ENCODE results near the gene SLC26A4.

SLC26A4 gene

DNA sequence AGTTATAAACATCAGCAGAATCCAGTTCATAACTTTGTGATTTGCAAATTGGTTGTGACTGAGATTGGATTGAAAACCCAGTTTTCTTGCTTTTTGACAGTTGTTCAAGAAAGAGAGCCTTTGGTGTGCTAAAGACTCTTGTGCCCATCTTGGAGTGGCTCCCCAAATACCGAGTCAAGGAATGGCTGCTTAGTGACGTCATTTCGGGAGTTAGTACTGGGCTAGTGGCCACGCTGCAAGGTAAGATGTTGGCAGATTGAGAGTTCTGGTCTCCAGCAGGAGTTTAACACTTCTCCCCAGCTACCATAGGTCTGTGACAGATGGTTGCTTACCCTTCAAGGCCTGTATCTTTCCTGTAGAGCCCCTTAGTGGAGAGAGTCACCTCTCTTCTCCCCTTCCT lies 2.6 kb downstream of the SLC26A4 start:
- Histone ChIP-seq H3K4me3 (no peak overlapping the region), H3K27ac (no peak overlapping the region), H3K9me3 (ENCODE audit: low read depth, low read length) (no peaks in the 10 kb centered on the region), H3K9ac (ENCODE audit: insufficient read length) (no peak overlapping the region), H3K36me3 (ENCODE audit: insufficient read depth, low read length) (no peaks in the 10 kb centered on the region)
- DNase-seq (ENCODE audit: low read depth, low spot score) = no peak
- TF ChIP-seq FOXP2 (optimal IDR thresholded peaks at IDR 0.05; ENCODE audit: control extremely low read depth, extremely low read length, insufficient read depth) = no peak
- TF ChIP-seq EZH2 (IDR thresholded peaks at IDR 0.05) = no peak
- TF ChIP-seq POLR2AphosphoS5 (IDR thresholded peaks at IDR 0.05; ENCODE audit: borderline replicate concordance, low read depth, low read length) = no peak

DNA sequence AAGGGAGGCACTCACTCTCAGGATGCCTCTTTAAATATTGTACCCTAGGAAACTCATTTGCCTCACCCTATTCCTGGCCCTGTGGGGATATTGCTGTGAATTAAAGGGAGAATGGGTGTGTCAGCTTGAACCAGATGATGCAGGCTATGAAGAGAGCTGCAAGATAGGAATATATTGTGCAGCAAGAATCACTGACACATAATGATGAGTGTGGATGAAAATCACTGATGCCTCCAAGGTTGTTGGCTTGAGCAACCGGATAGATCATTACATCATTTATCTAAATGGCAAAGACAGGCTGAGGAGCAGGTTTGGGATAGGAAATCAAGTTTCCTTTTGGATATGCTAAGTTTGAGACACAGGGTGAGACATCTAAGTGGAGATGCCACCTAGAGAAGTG lies 6.2 kb downstream of the SLC26A4 start:
- H3K27ac ChIP-seq = no peak overlapping the region
- TF ChIP-seq EZH2 (IDR thresholded peaks at IDR 0.05) (no peak), FOXP2 (optimal IDR thresholded peaks at IDR 0.05; ENCODE audit: control extremely low read depth, extremely low read length, insufficient read depth) (no peak), POLR2AphosphoS5 (IDR thresholded peaks at IDR 0.05; ENCODE audit: borderline replicate concordance, low read depth, low read length) (no peak)
- no peaks in the 10 kb centered on the region for H3K9me3 ChIP-seq (ENCODE audit: low read depth, low read length)
- H3K9ac ChIP-seq (ENCODE audit: insufficient read length) = no peak overlapping the region
- no peak overlapping the region for H3K4me3 ChIP-seq
- no peaks in the 10 kb centered on the region for H3K36me3 ChIP-seq (ENCODE audit: insufficient read depth, low read length)
- no peak for DNase-seq (ENCODE audit: low read depth, low spot score)

DNA sequence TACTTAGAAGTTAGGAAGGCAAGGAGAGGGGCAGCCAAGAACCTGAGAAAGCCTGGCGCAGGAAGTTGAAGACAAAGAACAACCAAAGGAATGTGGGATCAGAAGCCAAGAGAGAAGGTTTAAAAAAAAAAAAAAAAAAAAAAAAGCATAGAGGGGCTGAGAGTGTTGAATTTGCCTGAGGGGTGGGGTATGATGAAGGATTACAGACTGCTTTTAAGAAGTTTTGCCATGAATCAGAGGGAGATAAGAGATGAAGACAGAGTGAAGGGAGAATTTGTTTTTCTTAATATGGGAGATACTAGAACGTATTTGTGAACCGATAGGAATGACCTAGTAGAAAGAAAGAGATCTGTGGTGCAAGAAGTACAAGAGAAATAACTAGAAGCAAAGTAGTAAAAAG lies 6.7 kb downstream of the SLC26A4 start:
- DNase-seq (ENCODE audit: low read depth, low spot score) = no peak
- no peak overlapping the region for H3K27ac ChIP-seq
- H3K9me3 ChIP-seq (ENCODE audit: low read depth, low read length) = no peaks in the 10 kb centered on the region
- no peak overlapping the region for H3K9ac ChIP-seq (ENCODE audit: insufficient read length)
- H3K4me3 ChIP-seq = no peak overlapping the region
- H3K36me3 ChIP-seq (ENCODE audit: insufficient read depth, low read length) = no peaks in the 10 kb centered on the region
- TF ChIP-seq EZH2 (IDR thresholded peaks at IDR 0.05) = no peak

DNA sequence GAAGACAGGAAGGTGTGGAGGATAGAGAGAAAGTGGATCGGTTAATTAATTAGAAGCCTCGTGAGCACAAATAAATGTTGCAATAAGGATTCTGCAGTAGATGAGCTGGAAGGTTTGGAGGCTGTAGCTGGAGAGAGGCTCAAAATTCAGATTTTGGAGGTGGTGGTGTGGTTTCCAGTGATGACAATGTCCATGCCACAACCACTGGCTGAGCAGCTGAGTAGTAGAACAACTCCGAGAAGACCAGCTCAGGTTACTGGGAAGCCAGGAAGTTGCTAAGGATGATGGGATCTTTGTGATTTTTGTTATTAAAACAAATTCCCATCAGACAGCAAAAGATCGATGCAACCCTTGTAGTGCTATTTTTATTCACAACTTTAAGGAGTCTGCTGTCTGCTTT lies 7.7 kb downstream of the SLC26A4 start:
- H3K9ac ChIP-seq (ENCODE audit: insufficient read length) = no peak overlapping the region
- no peak overlapping the region for H3K27ac ChIP-seq
- DNase-seq (ENCODE audit: low read depth, low spot score) = no peak
- no peaks in the 10 kb centered on the region for H3K36me3 ChIP-seq (ENCODE audit: insufficient read depth, low read length)
- TF ChIP-seq FOXP2 (optimal IDR thresholded peaks at IDR 0.05; ENCODE audit: control extremely low read depth, extremely low read length, insufficient read depth) (no peak), EZH2 (IDR thresholded peaks at IDR 0.05) (no peak), POLR2AphosphoS5 (IDR thresholded peaks at IDR 0.05; ENCODE audit: borderline replicate concordance, low read depth, low read length) (no peak)
- no peaks in the 10 kb centered on the region for H3K9me3 ChIP-seq (ENCODE audit: low read depth, low read length)
- H3K4me3 ChIP-seq = no peak overlapping the region

DNA sequence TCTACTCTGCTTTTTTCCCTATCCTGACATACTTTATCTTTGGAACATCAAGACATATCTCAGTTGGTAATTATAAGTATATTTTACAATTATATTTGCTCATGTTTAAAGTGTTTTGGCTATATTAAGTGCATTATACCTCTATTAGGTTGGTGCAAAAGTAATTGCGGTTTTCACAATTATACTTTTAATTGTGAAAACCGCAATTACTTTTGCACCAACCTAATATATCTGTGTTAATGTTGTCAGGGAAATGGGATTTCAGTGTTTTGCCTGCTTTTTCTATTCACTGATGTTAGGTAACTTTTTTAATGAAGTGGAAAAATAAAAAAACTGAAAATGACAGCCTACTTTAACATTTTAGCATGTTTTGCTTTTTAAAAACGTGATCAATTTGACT lies 11.6 kb downstream of the SLC26A4 start:
- no peak overlapping the region for H3K9ac ChIP-seq (ENCODE audit: insufficient read length)
- no peaks in the 10 kb centered on the region for H3K9me3 ChIP-seq (ENCODE audit: low read depth, low read length)
- no peak overlapping the region for H3K4me3 ChIP-seq
- no peaks in the 10 kb centered on the region for H3K36me3 ChIP-seq (ENCODE audit: insufficient read depth, low read length)
- H3K27ac ChIP-seq = no peak overlapping the region
- DNase-seq (ENCODE audit: low read depth, low spot score) = no peak
- no peak for TF ChIP-seq POLR2AphosphoS5 (IDR thresholded peaks at IDR 0.05; ENCODE audit: borderline replicate concordance, low read depth, low read length)

DNA sequence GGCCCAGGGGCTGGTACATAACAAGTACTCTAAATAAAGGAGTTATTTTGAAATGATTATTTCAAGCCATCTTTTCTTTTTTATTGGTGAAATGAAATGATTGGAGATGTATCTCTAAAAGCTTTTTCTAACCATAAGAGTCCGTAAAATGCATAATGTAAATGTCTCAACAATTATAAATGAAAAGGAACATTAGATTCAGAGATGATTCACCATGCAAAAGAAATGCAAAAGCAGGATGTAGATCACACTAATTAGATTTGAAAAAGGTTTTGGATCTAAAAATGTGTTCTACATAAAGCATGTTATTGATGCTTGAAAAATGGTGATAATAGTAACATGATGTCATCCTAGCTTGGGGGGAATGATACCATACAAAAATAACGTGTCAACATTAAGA lies 15.6 kb downstream of the SLC26A4 start:
- no peak overlapping the region for H3K4me3 ChIP-seq
- H3K36me3 ChIP-seq (ENCODE audit: insufficient read depth, low read length) = no peaks in the 10 kb centered on the region
- H3K9me3 ChIP-seq (ENCODE audit: low read depth, low read length) = no peaks in the 10 kb centered on the region
- H3K27ac ChIP-seq = no peak overlapping the region
- no peak overlapping the region for H3K9ac ChIP-seq (ENCODE audit: insufficient read length)
- TF ChIP-seq FOXP2 (optimal IDR thresholded peaks at IDR 0.05; ENCODE audit: control extremely low read depth, extremely low read length, insufficient read depth) = no peak
- TF ChIP-seq POLR2AphosphoS5 (IDR thresholded peaks at IDR 0.05; ENCODE audit: borderline replicate concordance, low read depth, low read length) = no peak
- DNase-seq (ENCODE audit: low read depth, low spot score) = no peak

DNA sequence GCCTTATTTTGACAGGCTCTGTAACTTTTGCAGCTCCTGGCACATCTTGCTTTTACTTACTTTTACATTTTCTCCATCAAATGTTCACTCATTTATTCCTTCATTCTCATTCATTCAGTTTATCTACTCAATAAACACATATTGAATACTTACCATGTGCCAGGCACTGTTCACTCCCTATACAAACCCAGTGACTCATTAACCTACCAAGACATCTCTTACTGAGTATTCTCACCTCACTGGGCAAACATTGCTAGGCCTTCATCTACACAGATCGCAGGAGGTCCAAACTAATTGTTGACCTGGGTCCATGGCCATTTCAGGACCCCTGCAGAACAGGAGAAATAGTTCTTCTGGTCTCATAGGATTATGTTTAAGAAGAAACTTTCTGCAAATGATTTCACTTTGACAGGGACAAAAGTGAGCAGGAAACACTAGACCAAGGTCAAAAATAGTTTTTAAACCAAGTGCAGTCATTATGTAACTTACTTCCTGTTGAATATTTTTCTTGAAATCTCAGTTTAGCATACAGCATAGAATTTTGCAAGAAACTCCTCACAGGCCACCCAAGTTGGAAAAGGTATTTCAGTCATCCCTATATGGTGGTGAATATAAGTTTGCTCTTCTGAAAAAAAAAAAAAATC lies 17.6 kb downstream of the SLC26A4 start:
- no peak for DNase-seq (ENCODE audit: low read depth, low spot score)
- no peak overlapping the region for H3K4me3 ChIP-seq
- no peaks in the 10 kb centered on the region for H3K9me3 ChIP-seq (ENCODE audit: low read depth, low read length)
- no peak overlapping the region for H3K9ac ChIP-seq (ENCODE audit: insufficient read length)
- no peak overlapping the region for H3K27ac ChIP-seq
- no peak for TF ChIP-seq FOXP2 (optimal IDR thresholded peaks at IDR 0.05; ENCODE audit: control extremely low read depth, extremely low read length, insufficient read depth)
- TF ChIP-seq EZH2 (IDR thresholded peaks at IDR 0.05) = no peak
- TF ChIP-seq POLR2AphosphoS5 (IDR thresholded peaks at IDR 0.05; ENCODE audit: borderline replicate concordance, low read depth, low read length) = no peak
- H3K36me3 ChIP-seq (ENCODE audit: insufficient read depth, low read length) = no peaks in the 10 kb centered on the region

DNA sequence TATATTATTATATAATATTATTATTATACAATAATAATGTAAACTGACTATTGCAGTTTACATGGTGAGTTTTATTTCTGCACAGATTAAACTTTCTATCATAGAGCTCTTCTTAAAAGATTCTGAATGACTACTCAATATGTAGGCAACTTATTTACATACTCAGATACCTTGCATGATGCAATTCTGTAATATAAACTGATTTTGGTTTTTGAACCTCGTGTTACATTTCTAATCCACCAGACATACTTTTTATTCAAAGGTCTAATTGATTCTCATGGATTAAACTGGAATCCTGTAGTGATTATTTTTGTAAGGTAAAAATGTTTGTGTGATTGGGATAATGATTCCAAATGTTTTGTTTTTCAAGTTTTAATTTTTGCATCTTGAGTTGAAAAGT lies 19.9 kb downstream of the SLC26A4 start:
- TF ChIP-seq EZH2 (IDR thresholded peaks at IDR 0.05) (no peak), POLR2AphosphoS5 (IDR thresholded peaks at IDR 0.05; ENCODE audit: borderline replicate concordance, low read depth, low read length) (no peak), FOXP2 (optimal IDR thresholded peaks at IDR 0.05; ENCODE audit: control extremely low read depth, extremely low read length, insufficient read depth) (no peak)
- Histone ChIP-seq H3K4me3 (no peak overlapping the region), H3K27ac (no peak overlapping the region), H3K9me3 (ENCODE audit: low read depth, low read length) (no peaks in the 10 kb centered on the region), H3K9ac (ENCODE audit: insufficient read length) (no peak overlapping the region), H3K36me3 (ENCODE audit: insufficient read depth, low read length) (no peaks in the 10 kb centered on the region)
- no peak for DNase-seq (ENCODE audit: low read depth, low spot score)

DNA sequence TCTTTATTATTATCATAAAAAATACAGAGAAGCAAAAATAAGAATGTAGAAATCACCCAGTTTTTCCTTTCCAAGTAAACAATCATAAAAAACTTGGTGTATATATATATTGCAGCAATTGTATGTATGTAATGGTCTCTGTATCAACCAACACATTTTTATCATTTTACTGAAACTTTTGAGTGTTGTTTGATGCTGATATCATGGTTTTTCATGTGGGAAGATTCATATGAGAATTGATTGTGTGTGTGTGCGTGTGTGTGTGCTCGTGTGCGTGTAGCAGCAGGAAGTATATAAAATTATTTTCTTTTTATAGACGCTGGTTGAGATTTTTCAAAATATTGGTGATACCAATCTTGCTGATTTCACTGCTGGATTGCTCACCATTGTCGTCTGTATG lies 22.3 kb downstream of the SLC26A4 start:
- no peak for TF ChIP-seq EZH2 (IDR thresholded peaks at IDR 0.05)
- no peak for TF ChIP-seq FOXP2 (optimal IDR thresholded peaks at IDR 0.05; ENCODE audit: control extremely low read depth, extremely low read length, insufficient read depth)
- TF ChIP-seq POLR2AphosphoS5 (IDR thresholded peaks at IDR 0.05; ENCODE audit: borderline replicate concordance, low read depth, low read length) = no peak

More for the DNA sequence above, 22.3 kb downstream of the SLC26A4 start:
- Histone ChIP-seq H3K4me3 (no peak overlapping the region), H3K9ac (ENCODE audit: insufficient read length) (no peak overlapping the region), H3K36me3 (ENCODE audit: insufficient read depth, low read length) (no peaks in the 10 kb centered on the region), H3K9me3 (ENCODE audit: low read depth, low read length) (no peaks in the 10 kb centered on the region), H3K27ac (no peak overlapping the region)
- DNase-seq (ENCODE audit: low read depth, low spot score) = no peak

All from SK-N-MC (cell line).